Gastrocnemius medialis (tissue), 4 donors: ENCODE measurements around the gene C1orf232. TPM values are rescaled to one million over a fixed set of nuclear protein-coding genes. Genes with fewer than 3 reads are reported as not detected.

Experiments used
- ATAC-seq, 2 donors: fragments of 150-250 bp; one replicate each; pipeline ENCODE4 v1.9.1; 2016
- DNase-seq, 2 donors: peaks; one replicate each; pipeline ENCODE4 v3.0.0-alpha.2; 2019
- H3K27ac ChIP-seq, 4 donors: fragments of 200-600 bp; sonication (generic); 1 replicate in 1 of 4; 2 replicates in 3 of 4; pipeline ENCODE4 v1.5.1; 2016 to 2018; ENCODE audit warnings: mild to moderate bottlenecking in 2 of 4, moderate library complexity in 1 of 4
- H3K27me3 ChIP-seq, 3 donors: fragments of 200-600 bp; sonication (generic) in 2 of 3; 1 replicate in 1 of 3; 2 replicates in 2 of 3; pipeline versions ENCODE4 v1.5.1 to v1.6.0; 2016 to 2019; ENCODE audit warnings: mild to moderate bottlenecking in 1 of 3, moderate library complexity in 1 of 3
- H3K36me3 ChIP-seq, 2 donors: fragments of 200-600 bp; sonication (generic) in 1 of 2; one replicate each; pipeline ENCODE4 v1.5.1; 2017 to 2018
- H3K4me1 ChIP-seq, 2 donors: fragments of 200-600 bp; sonication (generic) in 1 of 2; one replicate each; pipeline ENCODE4 v1.5.1; 2016 to 2017; ENCODE audit warnings: mild to moderate bottlenecking in 2 of 2
- H3K4me3 ChIP-seq, 4 donors: fragments of 200-600 bp; sonication (generic) in 3 of 4; 1 replicate in 1 of 4; 2 replicates in 3 of 4; pipeline ENCODE4 v1.5.1; 2016 to 2019; ENCODE audit warnings: mild to moderate bottlenecking in 2 of 4
- H3K9me3 ChIP-seq, 3 donors: fragments of 200-600 bp; sonication (generic) in 2 of 3; 1 replicate in 1 of 3; 2 replicates in 2 of 3; pipeline ENCODE4 v1.5.1; 2016 to 2019
- CTCF ChIP-seq, 5 experiments: fragments of 450-650 bp in 3 of 5; fragments of 200-600 bp in 2 of 5; sonication (generic) in 2 of 5; IDR thresholded peaks in 4 of 5; conservative IDR thresholded peaks in 1 of 5; 1 replicate in 4 of 5; 2 replicates in 1 of 5; pipeline ENCODE4 v1.5.1; 2016 to 2019; ENCODE audit warnings: antibody characterized with exemption in 5 of 5, mild to moderate bottlenecking in 3 of 5, moderate library complexity in 3 of 5
- POLR2A ChIP-seq, 2 donors: fragments of 450-650 bp; IDR thresholded peaks; one replicate each; pipeline ENCODE4 v1.6.1; 2017; ENCODE audit warnings: antibody characterized with exemption in 2 of 2, mild to moderate bottlenecking in 2 of 2, moderate library complexity in 2 of 2
- in situ Hi-C, 4 donors: fragments of 200-750 bp; cut with MboI; loops; one replicate each; pipeline versions ENCODE4 v1.15.0 to v1.8.0; 2017; ENCODE audit warnings: low sequenced_read_pairs in 4 of 4
- intact Hi-C: fragments of 100-400 bp; cut with DNase I; formaldehyde crosslinking; loops from one replicate; pipeline ENCODE4 v1.15.1; 2023; ENCODE audit warnings: low total_unique reads
- total RNA-seq, 4 donors: library from RNA; depleted of rRNA; stranded (reverse); fragments of >200 nt; gene quantifications; one replicate each; pipeline versions ENCODE4 v1.1.0 to v1.2.3, GENCODE V29; 2016

C1orf232 gene
- total RNA-seq, 4 donors from 2014 or later, result not detected

GRCh38 chr1:26160527-26161414 is 8.0 kb downstream of the C1orf232 start:
- H3K9me3 ChIP-seq, result no peaks in the 10 kb centered on the region
- ATAC-seq (peak; percentile 2 to 7), DNase-seq (no peak)
- intact Hi-C loops, result loop anchor here (2.0 to 5.0 kb wide), 2 partner anchors 50 to 123 kb away; partner anchors contain the start of gene PDIK1L
- peak overlapping the region; percentile 57 to 76 (median 68) for H3K4me3 ChIP-seq
- H3K36me3 ChIP-seq, result no peaks in the 10 kb centered on the region
- TF ChIP-seq POLR2A (IDR thresholded peaks at IDR 0.05) (no peak), CTCF (IDR thresholded peaks at IDR 0.05 in 4 of 5, conservative IDR thresholded peaks at IDR 0.05 in 1 of 5) (no peak)
- H3K4me1 ChIP-seq, result peaks cover 7 to 14% of the 10 kb centered on the region in 2 donors
- H3K27me3 ChIP-seq, result no peaks in the 10 kb centered on the region
- peak overlapping the region; percentile 78 to 87 (median 84) for H3K27ac ChIP-seq
- in situ Hi-C loops, result loop anchor here in 1 of 4 donors (25.0 kb wide), 2 partner anchors 123 to 273 kb away; partner anchors contain the start of genes PAQR7 and SLC30A2

- no peak for TF ChIP-seq POLR2A (IDR thresholded peaks at IDR 0.05)
- TF ChIP-seq CTCF (IDR thresholded peaks at IDR 0.05 in 4 of 5, conservative IDR thresholded peaks at IDR 0.05 in 1 of 5), result no peak
- Histone ChIP-seq H3K27me3 (no peaks in the 10 kb centered on the region), H3K4me1 (peaks cover 7 to 14% of the 10 kb centered on the region in 2 donors), H3K4me3 (peak overlapping the region; percentile 6 to 76 (median 61)), H3K27ac (peak overlapping the region in 3 of 4 donors; percentile 61 to 81 (median 65)), H3K36me3 (no peaks in the 10 kb centered on the region), H3K9me3 (no peaks in the 10 kb centered on the region)
- DNase-seq, result no peak
- no peak for ATAC-seq
- intact Hi-C loops (loop anchor here (2.0 to 5.0 kb wide), 2 partner anchors 49 to 122 kb away; partner anchors contain the start of gene PDIK1L), in situ Hi-C loops (loop anchor here in 1 of 4 donors (25.0 kb wide), 2 partner anchors 122 to 272 kb away; partner anchors contain the start of genes PAQR7 and SLC30A2)
These were observed 9.1 kb downstream of the C1orf232 start for GRCh38 chr1:26159743-26160039.

- Histone ChIP-seq H3K27me3 (no peaks in the 10 kb centered on the region), H3K27ac (peak within 1 kb of the TSS; percentile 32 to 81 (median 63)), H3K4me3 (peak within 1 kb of the TSS; percentile 6 to 76 (median 61)), H3K36me3 (no peaks in the 10 kb centered on the region), H3K9me3 (no peaks in the 10 kb centered on the region), H3K4me1 (peaks cover 7 to 11% of the 10 kb centered on the region in 2 donors)
- intact Hi-C loops (no loop called here), in situ Hi-C loops (loop anchor here in 1 of 4 donors (25.0 kb wide), 2 partner anchors 122 to 272 kb away; partner anchors contain the start of genes PAQR7 and SLC30A2)
- peak in 1 of 2 donors; percentile 12 for DNase-seq
- no peak for ATAC-seq
- TF ChIP-seq CTCF (IDR thresholded peaks at IDR 0.05 in 4 of 5, conservative IDR thresholded peaks at IDR 0.05 in 1 of 5) (no peak), POLR2A (IDR thresholded peaks at IDR 0.05) (no peak)
These were observed 9.6 kb downstream of the C1orf232 start, which contains the start of gene FAM110D for GRCh38 chr1:26158908-26159742. Gene FAM110D, plus strand, starts transcription at chr1:26159079. Its CDS starts 2,213 bp downstream, at chr1:26161292.

GRCh38 chr1:26158271-26158907 is 10.4 kb downstream of the C1orf232 start:
- DNase-seq, result peak in 1 of 2 donors; percentile 6
- ATAC-seq, result no peak
- Histone ChIP-seq H3K4me3 (peak overlapping the region in 3 of 4 donors; percentile 6 to 65 (median 57)), H3K4me1 (peaks cover 7 to 11% of the 10 kb centered on the region in 2 donors), H3K27me3 (no peaks in the 10 kb centered on the region), H3K9me3 (no peaks in the 10 kb centered on the region), H3K27ac (peak overlapping the region; percentile 3 to 81 (median 63)), H3K36me3 (no peaks in the 10 kb centered on the region)
- TF ChIP-seq POLR2A (IDR thresholded peaks at IDR 0.05), result no peak
- no peak for TF ChIP-seq CTCF (IDR thresholded peaks at IDR 0.05 in 4 of 5, conservative IDR thresholded peaks at IDR 0.05 in 1 of 5)
- intact Hi-C loops, result no loop called here
- in situ Hi-C loops, result loop anchor here in 1 of 4 donors (25.0 kb wide), 2 partner anchors 121 to 271 kb away; partner anchors contain the start of genes PAQR7 and SLC30A2
